HS-27A (cell line): ENCODE results near the gene ZNF74.
"Not testable (repeated sequence)": the region's sequence is repeated elsewhere in the genome, so short reads cannot be mapped to it uniquely, and the experiment has no call there.

Source experiments
- DNase-seq: peaks from one replicate; pipeline ENCODE4 v3.0.0-alpha.2; 2012; ENCODE audit warnings: low read depth, missing footprints

ZNF74 gene

DNA sequence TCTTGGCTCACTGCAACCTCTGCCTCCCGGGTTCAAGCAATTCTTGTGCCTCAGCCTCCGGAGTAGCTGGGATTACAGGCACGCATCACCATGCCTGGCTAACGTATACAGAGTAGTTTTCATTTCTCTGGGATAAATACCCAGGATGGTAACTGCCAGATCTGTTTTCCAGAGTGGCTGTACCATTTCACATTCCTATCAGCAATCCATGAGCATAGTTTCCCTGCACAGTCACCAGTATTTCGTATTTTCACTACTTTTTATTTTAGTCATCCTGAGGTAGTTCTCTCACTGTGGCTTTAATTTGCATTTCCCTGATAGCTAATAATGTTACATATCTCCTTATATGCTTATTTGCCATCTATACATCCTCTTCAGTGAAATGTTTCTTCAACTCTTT is 54.7 kb downstream of the ZNF74 start:
- no peak for DNase-seq

GRCh38 chr22:20449819-20450550 is 56.0 kb downstream of the ZNF74 start:
- no peak for DNase-seq

DNA sequence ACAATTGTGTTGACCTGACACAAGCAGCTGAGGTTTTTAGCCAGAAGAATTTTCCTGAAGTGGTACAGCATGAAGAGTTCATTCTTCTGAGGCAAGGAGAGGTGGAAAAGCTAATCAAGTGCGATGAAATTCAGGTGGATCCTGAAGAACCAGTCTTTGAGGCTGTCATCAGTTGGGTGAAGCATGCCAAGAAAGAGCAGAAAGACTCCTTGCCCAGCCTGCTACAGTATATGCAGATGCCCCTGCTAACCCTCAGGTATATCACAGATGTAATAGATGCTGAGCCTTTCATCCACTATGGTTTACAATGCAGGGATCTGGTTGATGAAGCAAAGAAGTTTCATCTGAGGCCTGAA is 56.6 kb downstream of the ZNF74 start:
- DNase-seq = no peak

GRCh38 chr22:20451129-20451778 is 57.3 kb downstream of the ZNF74 start:
- not testable (repeated sequence) for DNase-seq

DNA sequence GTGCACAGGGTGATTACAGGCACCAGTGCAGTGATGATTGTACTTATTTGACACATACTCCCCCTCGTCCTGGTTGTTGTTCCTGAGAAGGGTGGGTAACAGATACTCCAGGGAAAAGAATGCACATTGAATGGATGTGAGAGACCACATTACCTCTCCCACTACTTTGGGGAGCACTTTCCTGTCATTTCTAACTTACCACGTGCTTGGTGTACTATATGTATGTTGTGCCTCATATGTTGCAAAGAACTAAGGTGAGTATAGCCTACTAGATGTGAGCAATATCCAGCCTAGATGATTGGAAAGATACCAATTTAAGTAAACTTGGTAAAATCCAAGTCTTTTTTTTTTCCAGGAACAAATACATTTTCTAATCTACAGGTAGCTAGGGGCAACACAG is 58.0 kb downstream of the ZNF74 start:
- no peak for DNase-seq

GRCh38 chr22:20453222-20453621 is 59.3 kb downstream of the ZNF74 start:
- DNase-seq = no peak

GRCh38 chr22:20455709-20456063 is 61.7 kb downstream of the ZNF74 start:
- no peak for DNase-seq

- DNase-seq = no peak
Observed at GRCh38 chr22:20456064-20456721, 62.2 kb downstream of the ZNF74 start.

- DNase-seq = no peak
Observed at GRCh38 chr22:20456722-20457076, 62.7 kb downstream of the ZNF74 start.

GRCh38 chr22:20457506-20458240 is 63.7 kb downstream of the ZNF74 start:
- no peak for DNase-seq
